CD14-positive monocyte (primary cell): ENCODE results near the gene UMPS. TPM values are rescaled to one million over a fixed set of nuclear protein-coding genes. Genes with fewer than 3 reads are reported as not detected.

ENCODE experiments used
- DNase-seq, 3 donors: peaks; one replicate each; pipeline ENCODE4 v3.0.0-alpha.2; 2011 to 2022
- H2AFZ ChIP-seq: 2 replicates; pipeline ENCODE4 v1.6.0; 2012; ENCODE audit warnings: mild to moderate bottlenecking, low read depth, low read length, inconsistent platforms; ENCODE audit not compliant: insufficient read depth, poor library complexity, severe bottlenecking
- H3K27ac ChIP-seq, 2 donors: 1 replicate in 1 of 2; 2 replicates in 1 of 2; pipeline ENCODE4 v1.5.1; 2012 to 2013; ENCODE audit warnings: low read length in 2 of 2, control low read depth in 1 of 2, inconsistent platforms in 1 of 2, low read depth in 1 of 2, mild to moderate bottlenecking in 1 of 2
- H3K27me3 ChIP-seq, 2 donors: one replicate each; pipeline versions ENCODE4 v1.6.0 to v1.6.1; 2011 to 2013; ENCODE audit warnings: low read length in 2 of 2; ENCODE audit not compliant: control insufficient read depth in 2 of 2, insufficient read depth in 2 of 2
- H3K36me3 ChIP-seq, 2 donors: replicated peaks in 1 of 2; 1 replicate in 1 of 2; 2 replicates in 1 of 2; pipeline versions ENCODE4 v1.5.1 to v1.6.1; 2012 to 2013; ENCODE audit warnings: low read length in 2 of 2, control low read depth in 1 of 2, inconsistent platforms in 1 of 2, mild to moderate bottlenecking in 1 of 2; ENCODE audit not compliant: insufficient read depth in 2 of 2, control insufficient read depth in 1 of 2
- H3K4me1 ChIP-seq, 2 donors: 1 replicate in 1 of 2; 2 replicates in 1 of 2; pipeline versions ENCODE4 v1.5.1 to v1.6.1; 2012 to 2013; ENCODE audit warnings: low read length in 2 of 2, control low read depth in 1 of 2, inconsistent platforms in 1 of 2, mild to moderate bottlenecking in 1 of 2, moderate library complexity in 1 of 2; ENCODE audit not compliant: insufficient read depth in 2 of 2, control insufficient read depth in 1 of 2
- H3K4me2 ChIP-seq: replicated peaks from 2 replicates; pipeline ENCODE3; 2012; ENCODE audit warnings: low read length, moderate library complexity, mild to moderate bottlenecking; ENCODE audit not compliant: poor library complexity, severe bottlenecking; ENCODE audit errors: extremely low read depth
- H3K4me3 ChIP-seq, 3 experiments: fragments of 200-600 bp in 1 of 3; sonication (generic) in 1 of 3; replicated peaks in 1 of 3; 1 replicate in 2 of 3; 2 replicates in 1 of 3; pipeline ENCODE4 v1.5.1; 2011 to 2013; ENCODE audit warnings: low read length in 3 of 3, mild to moderate bottlenecking in 3 of 3, control low read depth in 2 of 3, low read depth in 2 of 3, inconsistent platforms in 1 of 3, moderate library complexity in 1 of 3
- H3K79me2 ChIP-seq: 2 replicates; pipeline ENCODE4 v1.6.0; 2012; ENCODE audit warnings: mild to moderate bottlenecking, control low read depth, inconsistent platforms, low read length, moderate library complexity; ENCODE audit not compliant: insufficient read depth
- H3K9ac ChIP-seq: 2 replicates; pipeline ENCODE4 v1.6.0; 2017; ENCODE audit warnings: low read length, mild to moderate bottlenecking; ENCODE audit not compliant: insufficient read depth, poor library complexity, severe bottlenecking
- H3K9me3 ChIP-seq, 2 donors: replicated peaks in 1 of 2; 1 replicate in 1 of 2; 2 replicates in 1 of 2; pipeline versions ENCODE4 v1.5.1 to v1.6.1; 2012 to 2013; ENCODE audit warnings: low read length in 2 of 2, control low read depth in 1 of 2; ENCODE audit not compliant: control insufficient read depth in 1 of 2, insufficient read depth in 1 of 2
- H4K20me1 ChIP-seq: 2 replicates; pipeline ENCODE4 v1.6.0; 2012; ENCODE audit warnings: mild to moderate bottlenecking, low read length, control low read depth, moderate library complexity; ENCODE audit not compliant: insufficient read depth
- H3K27ac Mint-ChIP-seq, 7 donors: one replicate each; pipeline ENCODE4 v1.8.0; 2020; ENCODE audit warnings: mild to moderate bottlenecking in 7 of 7, mixed read lengths in 7 of 7, moderate library complexity in 6 of 7, inconsistent platforms in 2 of 7
- H3K27me3 Mint-ChIP-seq, 3 donors: one replicate each; pipeline ENCODE4 v1.8.0; 2021 to 2022; ENCODE audit warnings: low read depth in 3 of 3, mild to moderate bottlenecking in 3 of 3, mixed read lengths in 3 of 3, moderate library complexity in 3 of 3, inconsistent platforms in 1 of 3
- H3K36me3 Mint-ChIP-seq, 2 donors: one replicate each; pipeline ENCODE4 v1.8.0; 2020; ENCODE audit warnings: mixed read lengths in 2 of 2, inconsistent platforms in 1 of 2, mild to moderate bottlenecking in 1 of 2
- H3K4me1 Mint-ChIP-seq: one replicate; pipeline ENCODE4 v1.8.0; 2020; ENCODE audit warnings: mild to moderate bottlenecking, mixed read lengths
- H3K4me3 Mint-ChIP-seq, 2 donors: one replicate each; pipeline ENCODE4 v1.8.0; 2020; ENCODE audit warnings: mild to moderate bottlenecking in 2 of 2, mixed read lengths in 2 of 2, moderate library complexity in 1 of 2
- H3K9me3 Mint-ChIP-seq, 7 donors: one replicate each; pipeline ENCODE4 v1.8.0; 2020 to 2022; ENCODE audit warnings: mixed read lengths in 7 of 7, mild to moderate bottlenecking in 6 of 7, moderate library complexity in 6 of 7, inconsistent platforms in 2 of 7
- CTCF ChIP-seq: fragments of 200-600 bp; IDR thresholded peaks from one replicate; pipeline ENCODE4 v1.8.0; 2022; ENCODE audit warnings: antibody characterized with exemption, mild to moderate bottlenecking
- WGBS: methylation state at CpG from one replicate; pipeline ENCODE4 v1.1.5; 2013; ENCODE audit warnings: missing lambda C conversion rate; ENCODE audit not compliant: insufficient coverage; 5-methylcytosine and 5-hydroxymethylcytosine counted together
- intact Hi-C, 2 donors: fragments of 100-400 bp; cut with micrococcal nuclease; formaldehyde crosslinking; loops; one replicate each; pipeline versions ENCODE4 v1.15.0 to v1.15.1; 2023
- polyA plus RNA-seq, 3 donors: library from polyadenylated mRNA; depleted of rRNA in 1 of 3; unstranded in 2 of 3; stranded (reverse) in 1 of 3; fragments of 300-500 nt in 2 of 3; fragments of >200 nt in 1 of 3; fragmentation: Illumina TruSeq in 2 of 3; gene quantifications; 1 replicate in 2 of 3; 2 replicates in 1 of 3; pipeline ENCODE4 v1.2.3, GENCODE V29; 2012 to 2021

The UMPS gene
- polyA plus RNA-seq, 3 donors, result 4.6 to 13.5 (median 9.1) TPM

- no peak overlapping the region for H3K4me2 ChIP-seq
- H3K4me3 ChIP-seq, result no peak overlapping the region
- no peak for TF ChIP-seq CTCF
- peaks cover 0 to 2% (median 0%) of the 10 kb centered on the region in 7 donors for H3K9me3 Mint-ChIP-seq
- no peaks in the 10 kb centered on the region for H3K36me3 Mint-ChIP-seq
- no peak overlapping the region for H3K27ac ChIP-seq
- no peak overlapping the region for H3K27ac Mint-ChIP-seq
- H3K27me3 ChIP-seq, result no peaks in the 10 kb centered on the region
- no peaks in the 10 kb centered on the region for H4K20me1 ChIP-seq
- no peaks in the 10 kb centered on the region for H3K79me2 ChIP-seq
- peaks cover 1 to 11% (median 8%) of the 10 kb centered on the region in 3 donors for H3K27me3 Mint-ChIP-seq
- intact Hi-C loops, result no loop called here
- no peak overlapping the region for H3K4me3 Mint-ChIP-seq
- H3K9me3 ChIP-seq, result no peaks in the 10 kb centered on the region
- no peak for DNase-seq
- no peak overlapping the region for H2AFZ ChIP-seq
- no peaks in the 10 kb centered on the region for H3K36me3 ChIP-seq
- no CpG with 5 or more reads among the region's 3 CpGs for WGBS
- H3K4me1 Mint-ChIP-seq, result peaks cover 38% of the 10 kb centered on the region
- no peak overlapping the region for H3K9ac ChIP-seq
- peaks cover 18 to 19% of the 10 kb centered on the region in 2 donors for H3K4me1 ChIP-seq
Measured at GRCh38 chr3:124785973-124786372, 55.7 kb downstream of the UMPS start.

GRCh38 chr3:124786511-124787241 lies 56.4 kb downstream of the UMPS start:
- Histone ChIP-seq H3K9ac (no peak overlapping the region), H3K36me3 (no peaks in the 10 kb centered on the region), H3K27ac (no peak overlapping the region), H2AFZ (no peak overlapping the region), H3K79me2 (no peaks in the 10 kb centered on the region), H3K4me1 (peaks cover 14 to 16% of the 10 kb centered on the region in 2 donors), H3K4me2 (no peak overlapping the region), H4K20me1 (no peaks in the 10 kb centered on the region), H3K9me3 (no peaks in the 10 kb centered on the region), H3K4me3 (no peak overlapping the region), H3K27me3 (no peaks in the 10 kb centered on the region)
- DNase-seq, result no peak
- no peak for TF ChIP-seq CTCF
- H3K36me3 Mint-ChIP-seq, result no peaks in the 10 kb centered on the region
- peaks cover 37% of the 10 kb centered on the region for H3K4me1 Mint-ChIP-seq
- intact Hi-C loops, result no loop called here
- peaks cover 2 to 11% (median 8%) of the 10 kb centered on the region in 3 donors for H3K27me3 Mint-ChIP-seq
- H3K4me3 Mint-ChIP-seq, result no peak overlapping the region
- WGBS, result 100% methylated on average over 1 of the region's 6 CpGs
- no peak overlapping the region for H3K27ac Mint-ChIP-seq
- H3K9me3 Mint-ChIP-seq, result peaks cover 0 to 2% (median 0%) of the 10 kb centered on the region in 7 donors
